Adrenal gland (tissue), 12 donors: ENCODE data around the gene GHR. TPM values are rescaled to one million over a fixed set of nuclear protein-coding genes. Genes with fewer than 3 reads are reported as not detected.

Experiments
- DNase-seq, 7 donors: peaks; one replicate each; pipeline ENCODE4 v3.0.0-alpha.2; 2019 to 2020
- H3K27ac ChIP-seq, 5 donors: fragments of 200-600 bp; sonication (generic) in 4 of 5; 1 replicate in 3 of 5; 2 replicates in 2 of 5; pipeline versions ENCODE4 v1.5.1 to v1.8.0; 2016 to 2020; ENCODE audit warnings: mild to moderate bottlenecking in 1 of 5
- H3K27me3 ChIP-seq: fragments of 200-600 bp; 2 replicates; pipeline ENCODE4 v1.8.0; 2021
- H3K36me3 ChIP-seq, 2 donors: fragments of 200-600 bp; replicated peaks in 1 of 2; 1 replicate in 1 of 2; 2 replicates in 1 of 2; pipeline versions ENCODE4 v1.5.1 to v1.8.0; 2018 to 2022
- H3K4me1 ChIP-seq, 2 donors: fragments of 200-600 bp; replicated peaks in 1 of 2; 1 replicate in 1 of 2; 2 replicates in 1 of 2; pipeline versions ENCODE4 v1.5.1 to v1.8.0; 2018 to 2021
- H3K4me3 ChIP-seq, 4 donors: fragments of 200-600 bp; sonication (generic) in 3 of 4; one replicate each; pipeline ENCODE4 v1.5.1; 2016 to 2018
- H3K9me3 ChIP-seq, 3 donors: fragments of 200-600 bp; sonication (generic) in 1 of 3; replicated peaks in 1 of 3; 1 replicate in 2 of 3; 2 replicates in 1 of 3; pipeline versions ENCODE4 v1.5.1 to v1.8.0; 2016 to 2021
- POLR2A ChIP-seq, 2 donors: fragments of 450-650 bp; IDR thresholded peaks; one replicate each; pipeline ENCODE4 v1.6.1; 2017; ENCODE audit warnings: antibody characterized with exemption in 2 of 2, mild to moderate bottlenecking in 2 of 2, moderate library complexity in 1 of 2
- WGBS, 4 donors: extraction: QIAGEN DNeasy Blood & Tissue Kit in 2 of 4; methylation state at CpG; one replicate each; pipeline versions ENCODE4 v1.1.5 to v1.1.7; 2013 to 2017; 5-methylcytosine and 5-hydroxymethylcytosine counted together
- intact Hi-C, 2 donors: fragments of 100-400 bp; cut with DNase I; formaldehyde crosslinking; loops; one replicate each; pipeline versions ENCODE4 v1.14.1 to v1.15.0; 2022 to 2023
- polyA plus RNA-seq, 3 donors: library from polyadenylated mRNA; stranded (reverse); fragments of 200-250 nt in 2 of 3; fragments of 350-450 nt in 1 of 3; fragmentation: Illumina TruSeq in 1 of 3; extraction: RNeasy Lipid Tissue Mini Kit (QIAGEN cat#74804) in 1 of 3; gene quantifications; one replicate each; pipeline ENCODE4 v1.2.3, GENCODE V29; 2013 to 2014
- total RNA-seq, 9 donors: library from RNA; depleted of rRNA in 4 of 9; stranded (reverse); fragments of >200 nt in 4 of 9; fragments of 120-200 nt in 1 of 9; fragmentation: NEBNext Ultra II Directional in 1 of 9; extraction: Animal tissue kit (Norgen Biotek cat#: 25700) in 1 of 9; gene quantifications; one replicate each; pipeline versions ENCODE4 v1.1.0 to v1.2.4, GENCODE V29; 2013 to 2023
- TF ChIP-seq, protein P1 (sequence below), 6 experiments: fragments of 450-650 bp in 4 of 6; fragments of 200-600 bp in 2 of 6; sonication (generic) in 1 of 6; IDR thresholded peaks; 1 replicate in 5 of 6; 2 replicates in 1 of 6; pipeline versions ENCODE4 v1.5.1 to v1.8.0; 2016 to 2021; ENCODE audit warnings: antibody characterized with exemption in 6 of 6, mild to moderate bottlenecking in 2 of 6, moderate library complexity in 1 of 6
- donor health status: healthy with polysubstance abuse.
- donor health status: Bipolar disorder and iron deficiency.
- donor health status: DM: yes; HTN: yes; CAD: no.
- donor health status: DM: no; HTN: no; CAD: no.
- donor health status: DM: no; HTN: no; CAD: no.
- donor health status: DM: yes; HTN: yes; CAD: no.

GHR gene
- total and polyA plus RNA-seq, 12 donors: 2.9 to 17.1 (median 10.5) TPM

DNA sequence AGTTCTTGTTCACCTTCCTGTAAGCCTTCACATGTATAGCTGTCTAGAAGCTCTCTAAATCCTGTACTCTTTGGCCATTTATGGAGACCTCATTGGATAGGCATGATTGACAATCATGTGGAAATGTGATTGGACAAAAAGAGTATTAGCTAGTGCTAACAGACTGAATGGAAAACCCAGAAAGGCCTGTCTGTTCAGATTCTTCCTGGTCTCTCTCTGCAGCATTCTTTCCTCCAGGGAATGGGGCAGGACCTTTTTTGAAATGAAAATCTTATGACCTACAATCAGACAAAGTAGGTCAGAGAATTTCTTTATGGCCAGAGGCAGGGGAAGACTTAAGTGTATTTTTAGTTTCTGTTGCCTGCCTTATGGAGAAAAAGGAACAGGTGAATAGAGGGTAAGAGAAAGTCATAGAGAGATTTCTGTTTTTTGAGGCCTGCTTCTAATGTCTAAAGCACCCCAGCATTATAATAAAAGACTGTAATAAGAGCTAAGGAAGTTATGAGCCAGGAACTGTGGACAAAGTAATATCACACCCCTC lies 181.0 kb downstream of the GHR start:
- no peaks in the 10 kb centered on the region for H3K27me3 ChIP-seq
- H3K4me1 ChIP-seq: no peaks in the 10 kb centered on the region
- TF ChIP-seq, protein P1, sequence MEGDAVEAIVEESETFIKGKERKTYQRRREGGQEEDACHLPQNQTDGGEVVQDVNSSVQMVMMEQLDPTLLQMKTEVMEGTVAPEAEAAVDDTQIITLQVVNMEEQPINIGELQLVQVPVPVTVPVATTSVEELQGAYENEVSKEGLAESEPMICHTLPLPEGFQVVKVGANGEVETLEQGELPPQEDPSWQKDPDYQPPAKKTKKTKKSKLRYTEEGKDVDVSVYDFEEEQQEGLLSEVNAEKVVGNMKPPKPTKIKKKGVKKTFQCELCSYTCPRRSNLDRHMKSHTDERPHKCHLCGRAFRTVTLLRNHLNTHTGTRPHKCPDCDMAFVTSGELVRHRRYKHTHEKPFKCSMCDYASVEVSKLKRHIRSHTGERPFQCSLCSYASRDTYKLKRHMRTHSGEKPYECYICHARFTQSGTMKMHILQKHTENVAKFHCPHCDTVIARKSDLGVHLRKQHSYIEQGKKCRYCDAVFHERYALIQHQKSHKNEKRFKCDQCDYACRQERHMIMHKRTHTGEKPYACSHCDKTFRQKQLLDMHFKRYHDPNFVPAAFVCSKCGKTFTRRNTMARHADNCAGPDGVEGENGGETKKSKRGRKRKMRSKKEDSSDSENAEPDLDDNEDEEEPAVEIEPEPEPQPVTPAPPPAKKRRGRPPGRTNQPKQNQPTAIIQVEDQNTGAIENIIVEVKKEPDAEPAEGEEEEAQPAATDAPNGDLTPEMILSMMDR (IDR thresholded peaks at IDR 0.05): no peak
- no peak for TF ChIP-seq POLR2A (IDR thresholded peaks at IDR 0.05)
- no peak overlapping the region for H3K27ac ChIP-seq
- no peak overlapping the region for H3K4me3 ChIP-seq
- no peak for DNase-seq
- H3K36me3 ChIP-seq: no peaks in the 10 kb centered on the region
- intact Hi-C loops: no loop called here
- no peaks in the 10 kb centered on the region for H3K9me3 ChIP-seq

DNA sequence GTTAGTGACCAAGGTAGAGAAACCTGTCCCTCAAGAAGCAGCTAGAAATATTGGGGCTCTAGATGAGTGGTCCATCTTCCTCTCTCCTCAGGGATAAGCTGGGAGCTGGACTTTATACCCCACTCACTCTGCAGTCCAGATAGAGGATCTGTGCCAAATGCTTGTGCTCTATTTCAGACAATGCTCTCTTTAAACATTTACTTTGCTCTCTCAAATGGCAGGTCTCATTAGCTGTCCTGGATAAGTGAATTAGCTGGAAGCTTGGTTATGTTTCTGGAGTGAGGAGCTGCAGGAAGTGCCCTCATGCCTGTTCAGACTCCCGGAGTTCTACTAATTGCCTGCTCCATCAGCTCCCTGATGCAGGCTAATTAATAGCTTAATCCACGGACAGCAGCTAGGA lies 182.3 kb downstream of the GHR start:
- H3K36me3 ChIP-seq: no peaks in the 10 kb centered on the region
- H3K27ac ChIP-seq: no peak overlapping the region
- WGBS, 4 donors: 50 to 93% (median 84%) methylated on average over 2 of the region's 2 CpGs
- TF ChIP-seq, protein P1 (IDR thresholded peaks at IDR 0.05): no peak
- no peak for TF ChIP-seq POLR2A (IDR thresholded peaks at IDR 0.05)
- intact Hi-C loops: no loop called here
- no peaks in the 10 kb centered on the region for H3K4me1 ChIP-seq
- H3K9me3 ChIP-seq: no peaks in the 10 kb centered on the region
- DNase-seq: no peak
- H3K27me3 ChIP-seq: no peaks in the 10 kb centered on the region
- no peak overlapping the region for H3K4me3 ChIP-seq

DNA sequence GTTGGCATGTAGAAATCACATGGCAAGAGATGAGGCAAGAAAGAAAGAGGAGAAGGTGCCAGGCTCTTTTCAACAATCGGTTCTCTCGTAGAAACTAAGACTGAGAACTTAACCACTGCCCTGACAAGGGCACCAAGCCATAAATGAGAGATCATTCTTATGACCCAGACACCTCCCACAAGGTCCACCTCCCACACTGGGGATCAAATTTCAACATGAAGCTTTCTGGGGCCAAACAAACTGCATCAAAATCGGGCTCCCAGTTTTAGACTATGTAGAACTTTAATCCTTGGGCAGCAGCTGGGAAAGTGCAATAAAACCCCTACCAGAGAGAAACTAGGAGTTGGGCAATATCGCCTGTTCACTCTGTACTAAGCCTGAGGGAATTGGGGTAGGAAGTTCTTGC lies 183.2 kb downstream of the GHR start:
- intact Hi-C loops: no loop called here
- WGBS, 4 donors: 79 to 94% (median 89%) methylated on average over 4 of the region's 4 CpGs
- H3K4me3 ChIP-seq: no peak overlapping the region
- no peak for DNase-seq
- TF ChIP-seq POLR2A (IDR thresholded peaks at IDR 0.05): no peak
- TF ChIP-seq, protein P1 (IDR thresholded peaks at IDR 0.05): no peak
- no peaks in the 10 kb centered on the region for H3K27me3 ChIP-seq
- no peaks in the 10 kb centered on the region for H3K9me3 ChIP-seq
- H3K4me1 ChIP-seq: no peaks in the 10 kb centered on the region
- no peaks in the 10 kb centered on the region for H3K36me3 ChIP-seq
- H3K27ac ChIP-seq: no peak overlapping the region

DNA sequence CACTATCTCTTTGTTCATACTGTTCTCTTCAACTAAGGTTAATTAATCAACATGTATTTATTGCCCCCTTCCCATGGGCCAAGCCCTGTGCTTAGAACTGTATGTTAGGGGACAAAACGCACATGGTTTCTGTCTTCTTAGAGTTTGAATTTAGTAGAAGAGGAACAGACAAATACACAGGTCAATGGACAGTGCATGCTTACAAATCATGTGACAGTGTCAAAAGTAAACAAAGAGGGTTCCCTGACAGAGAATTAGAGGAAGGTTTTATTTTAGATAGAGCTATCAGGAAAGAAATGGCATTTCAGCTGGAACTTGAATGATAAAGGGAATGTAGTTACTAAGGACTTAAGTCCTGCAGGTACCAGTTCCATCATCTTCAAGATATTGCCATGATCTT lies 188.2 kb downstream of the GHR start:
- no peak overlapping the region for H3K27ac ChIP-seq
- H3K4me3 ChIP-seq: no peak overlapping the region
- intact Hi-C loops: no loop called here
- H3K9me3 ChIP-seq: no peaks in the 10 kb centered on the region
- TF ChIP-seq POLR2A (IDR thresholded peaks at IDR 0.05): no peak
- TF ChIP-seq, protein P1 (IDR thresholded peaks at IDR 0.05): no peak
- H3K4me1 ChIP-seq: peaks cover 12 to 19% of the 10 kb centered on the region in 2 donors
- no peak for DNase-seq
- 91 to 100% (median 92%) methylated on average over 1 of the region's 1 CpG for WGBS, 4 donors
- no peaks in the 10 kb centered on the region for H3K36me3 ChIP-seq
- no peaks in the 10 kb centered on the region for H3K27me3 ChIP-seq
